Activated T-helper 1 cell treated with anti-CD3 and anti-CD28 coated beads, Interleukin-12 subunit alpha, Interleukin-12 subunit beta, Interleukin-2, Interleukin-4 antibody, amounts not matched to agents 30 ng/mL and 10 ng/mL and 1 ng/mL, durations not matched to agents 14 hours and 24 hours and 36 hours (primary cell): ENCODE measurements around the gene DOCK1. TPM values are rescaled to one million over a fixed set of nuclear protein-coding genes. Genes with fewer than 3 reads are reported as not detected.

Source experiments
- DNase-seq: peaks from one replicate; pipeline ENCODE4 v3.0.0; 2021; ENCODE audit warnings: low spot score
- H3K27ac Mint-ChIP-seq: one replicate; pipeline ENCODE4 v1.8.0; 2021; ENCODE audit warnings: mild to moderate bottlenecking, mixed read lengths
- H3K27me3 Mint-ChIP-seq: one replicate; pipeline ENCODE4 v1.8.0; 2022; ENCODE audit warnings: mild to moderate bottlenecking, moderate library complexity, mixed read lengths; ENCODE audit not compliant: insufficient read depth
- H3K36me3 Mint-ChIP-seq: one replicate; pipeline ENCODE4 v1.8.0; 2021; ENCODE audit warnings: low read depth, mixed read lengths
- H3K4me1 Mint-ChIP-seq: one replicate; pipeline ENCODE4 v1.8.0; 2021; ENCODE audit warnings: low read depth, mixed read lengths
- H3K4me3 Mint-ChIP-seq: one replicate; pipeline ENCODE4 v1.8.0; 2021; ENCODE audit warnings: mild to moderate bottlenecking, moderate library complexity, mixed read lengths
- H3K9me3 Mint-ChIP-seq: one replicate; pipeline ENCODE4 v1.8.0; 2021; ENCODE audit warnings: mixed read lengths
- intact Hi-C: fragments of 100-400 bp; cut with micrococcal nuclease; formaldehyde crosslinking; loops from one replicate; pipeline ENCODE4 v1.15.1; 2024
- total RNA-seq: library from RNA; stranded (reverse); gene quantifications from 2 replicates; pipeline ENCODE4 v1.2.3, GENCODE V29; 2022

Gene DOCK1
- total RNA-seq, 1 donor from 2014 or later: 0.75 TPM

DNA sequence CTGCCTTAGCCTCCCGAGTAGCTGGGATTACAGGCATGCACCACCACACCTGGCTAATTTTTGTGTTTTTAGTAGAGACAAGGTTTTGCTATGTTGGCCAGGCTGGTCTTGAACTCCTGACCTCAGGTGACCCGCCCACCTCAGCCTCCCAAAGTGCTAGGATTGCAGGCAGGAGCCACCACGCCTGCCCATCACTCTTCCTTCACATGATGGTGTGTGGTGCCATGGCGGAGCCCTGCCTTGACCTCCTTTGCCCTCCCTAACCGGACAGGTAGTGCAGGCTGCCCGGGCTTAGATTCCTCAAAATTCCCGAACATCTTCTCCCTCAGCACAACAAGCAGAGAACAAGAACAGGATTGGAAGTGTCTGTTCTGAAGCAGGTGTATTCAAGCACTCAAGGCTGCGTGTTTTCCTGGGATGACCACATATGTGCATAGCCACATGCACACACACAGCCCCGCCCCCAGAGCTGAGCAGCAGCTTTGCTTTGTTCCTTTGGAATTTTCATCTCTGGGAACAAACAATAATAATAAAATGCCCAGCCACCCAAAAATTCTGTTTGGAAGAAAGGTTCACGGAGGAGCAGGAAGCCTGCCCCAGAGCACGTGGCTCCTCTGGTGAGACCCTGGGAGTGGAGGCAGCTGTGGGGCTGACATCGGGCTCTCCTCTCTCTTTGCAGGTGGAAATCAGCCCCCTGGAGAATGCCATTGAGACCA lies 512.6 kb downstream of the DOCK1 start:
- Mint-ChIP-seq H3K36me3 (no peaks in the 10 kb centered on the region), H3K27me3 (no peaks in the 10 kb centered on the region), H3K27ac (no peak overlapping the region), H3K4me3 (no peak overlapping the region), H3K4me1 (no peaks in the 10 kb centered on the region), H3K9me3 (no peaks in the 10 kb centered on the region)
- intact Hi-C loops: no loop called here
- DNase-seq: no peak

DNA sequence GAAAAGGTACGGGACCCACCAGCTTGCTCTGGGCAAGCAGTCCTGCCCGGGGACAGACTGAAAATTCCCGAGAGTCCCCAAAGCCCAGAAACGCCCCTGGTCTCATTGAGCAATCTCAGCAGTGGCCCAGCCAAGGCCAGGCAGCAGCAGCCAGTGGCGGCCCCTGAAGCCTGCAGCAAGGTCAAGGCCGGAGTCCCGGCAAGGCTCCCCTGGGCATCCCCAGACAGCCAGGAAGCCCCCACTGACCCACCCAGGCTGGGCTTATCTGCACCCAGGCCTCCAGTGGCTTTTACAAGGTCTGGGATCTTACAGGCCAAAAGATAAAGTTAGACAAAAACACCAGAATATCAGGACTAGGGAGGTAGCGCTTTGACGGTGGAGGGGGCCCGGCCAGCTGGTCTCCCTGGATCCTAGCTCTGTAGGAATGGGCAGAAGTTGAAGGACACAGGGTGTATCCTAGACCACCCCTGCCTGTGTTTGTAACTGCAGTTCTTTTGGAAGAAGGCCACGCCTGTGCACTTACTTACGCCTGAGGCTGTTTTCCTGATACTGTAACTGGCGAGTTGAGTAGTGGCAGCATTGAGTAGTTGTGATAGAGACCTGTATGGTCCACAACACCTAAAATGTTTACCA lies 513.4 kb downstream of the DOCK1 start:
- H3K36me3 Mint-ChIP-seq: no peaks in the 10 kb centered on the region
- H3K9me3 Mint-ChIP-seq: no peaks in the 10 kb centered on the region
- no peaks in the 10 kb centered on the region for H3K4me1 Mint-ChIP-seq
- intact Hi-C loops: no loop called here
- no peak overlapping the region for H3K27ac Mint-ChIP-seq
- H3K4me3 Mint-ChIP-seq: no peak overlapping the region
- no peak for DNase-seq
- no peaks in the 10 kb centered on the region for H3K27me3 Mint-ChIP-seq

DNA sequence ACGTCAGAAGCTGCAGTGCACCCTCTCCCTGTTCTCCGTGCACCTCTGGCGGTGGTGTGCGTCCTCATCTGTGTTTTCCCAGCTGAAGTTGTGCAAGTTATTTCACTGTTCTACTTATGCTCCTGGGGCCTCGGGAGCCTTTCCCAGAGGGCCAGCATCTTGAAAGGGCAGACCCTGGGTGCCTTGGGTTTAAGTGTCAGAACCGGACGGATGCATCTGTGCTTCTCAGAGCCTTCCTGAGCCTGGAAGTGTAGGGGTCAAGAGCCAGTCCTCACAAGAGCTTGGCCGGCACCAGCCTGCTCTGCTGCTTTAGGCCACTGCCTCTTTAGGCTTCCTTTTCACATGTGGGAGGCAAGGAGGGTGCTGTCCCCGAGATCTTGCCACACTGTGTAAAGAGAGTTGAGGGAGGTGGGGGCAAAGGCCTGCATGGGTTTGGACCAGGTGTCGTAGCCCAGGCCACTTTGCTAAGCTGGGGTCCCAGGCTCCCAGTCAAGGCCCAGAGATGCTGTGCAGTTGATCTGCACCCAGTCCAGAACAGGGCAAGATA lies 515.0 kb downstream of the DOCK1 start:
- no peaks in the 10 kb centered on the region for H3K27me3 Mint-ChIP-seq

DNA sequence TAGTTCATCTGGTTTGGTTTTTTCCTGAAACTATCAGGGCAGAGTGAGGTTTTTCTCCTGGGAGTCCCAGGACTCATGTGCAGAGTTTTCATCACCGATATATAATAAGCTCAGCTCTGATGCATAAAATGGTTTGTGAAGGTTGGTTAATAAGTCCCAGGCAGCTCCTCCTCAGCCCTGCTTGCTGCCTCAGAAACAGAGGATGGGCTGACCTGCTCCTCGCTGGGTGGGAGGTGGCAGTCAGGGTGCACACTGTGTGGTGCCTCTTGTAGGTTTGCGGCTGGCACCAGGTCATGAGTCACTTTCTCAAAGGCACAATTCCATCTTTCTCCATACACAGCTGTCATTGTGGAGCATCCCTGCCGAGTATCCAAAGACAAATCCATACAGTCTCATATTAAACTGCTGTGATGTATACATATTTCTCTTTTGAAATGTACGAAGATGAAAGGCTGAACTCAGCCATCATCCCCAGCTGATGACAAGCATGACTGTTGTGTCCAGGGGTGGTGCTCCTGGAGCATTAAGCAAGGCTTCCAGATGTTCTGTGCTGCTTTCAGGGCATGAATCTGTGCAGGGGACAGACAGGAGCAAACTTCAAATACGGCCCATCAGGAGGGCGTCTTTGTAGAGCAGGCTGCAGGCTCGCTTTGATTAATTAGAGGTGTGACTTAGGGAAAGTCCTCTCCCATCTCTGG lies 518.1 kb downstream of the DOCK1 start:
- Mint-ChIP-seq H3K9me3 (no peaks in the 10 kb centered on the region), H3K4me1 (no peaks in the 10 kb centered on the region), H3K36me3 (no peaks in the 10 kb centered on the region), H3K4me3 (no peak overlapping the region), H3K27me3 (no peaks in the 10 kb centered on the region), H3K27ac (no peak overlapping the region)
- no peak for DNase-seq
- intact Hi-C loops: no loop called here

More for the DNA sequence above, 515.0 kb downstream of the DOCK1 start:
- Mint-ChIP-seq H3K9me3 (no peaks in the 10 kb centered on the region), H3K4me1 (no peaks in the 10 kb centered on the region), H3K4me3 (no peak overlapping the region), H3K36me3 (no peaks in the 10 kb centered on the region), H3K27ac (no peak overlapping the region)
- DNase-seq: no peak
- intact Hi-C loops: no loop called here

DNA sequence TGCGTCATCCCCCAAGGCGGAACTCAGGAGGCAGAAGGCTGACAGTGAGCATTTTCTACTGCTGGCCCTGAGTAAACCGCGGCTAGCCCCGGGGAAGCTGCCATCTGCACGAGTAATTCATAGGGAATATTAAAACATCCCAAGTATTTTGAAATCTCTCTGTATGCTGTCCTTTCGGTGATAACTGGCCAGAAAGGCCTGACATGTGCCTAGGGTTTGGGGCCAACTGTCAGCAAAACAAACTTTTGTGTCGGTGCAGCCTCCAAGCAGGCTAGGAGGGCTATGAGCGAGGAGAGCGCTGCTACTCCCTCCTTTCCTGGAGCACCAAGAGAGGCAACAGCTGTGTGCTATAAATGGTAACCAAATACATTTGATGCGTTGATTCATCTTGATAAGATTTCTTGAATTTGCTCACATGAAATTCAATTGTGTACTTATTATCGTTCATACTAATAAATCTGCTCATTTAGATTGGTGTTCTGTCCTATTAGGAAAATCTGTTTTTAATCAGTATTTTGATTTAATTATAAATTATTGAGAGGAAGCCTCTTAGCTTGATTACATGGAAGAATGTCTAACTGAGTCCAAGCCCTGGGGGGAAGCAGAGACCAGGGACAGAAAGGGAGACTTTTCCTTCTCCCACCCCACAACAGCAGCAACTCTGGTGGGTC lies 519.5 kb downstream of the DOCK1 start:
- intact Hi-C loops: no loop called here
- Mint-ChIP-seq H3K4me1 (no peaks in the 10 kb centered on the region), H3K27me3 (no peaks in the 10 kb centered on the region), H3K36me3 (no peaks in the 10 kb centered on the region), H3K9me3 (no peaks in the 10 kb centered on the region), H3K27ac (no peak overlapping the region), H3K4me3 (no peak overlapping the region)
- no peak for DNase-seq

DNA sequence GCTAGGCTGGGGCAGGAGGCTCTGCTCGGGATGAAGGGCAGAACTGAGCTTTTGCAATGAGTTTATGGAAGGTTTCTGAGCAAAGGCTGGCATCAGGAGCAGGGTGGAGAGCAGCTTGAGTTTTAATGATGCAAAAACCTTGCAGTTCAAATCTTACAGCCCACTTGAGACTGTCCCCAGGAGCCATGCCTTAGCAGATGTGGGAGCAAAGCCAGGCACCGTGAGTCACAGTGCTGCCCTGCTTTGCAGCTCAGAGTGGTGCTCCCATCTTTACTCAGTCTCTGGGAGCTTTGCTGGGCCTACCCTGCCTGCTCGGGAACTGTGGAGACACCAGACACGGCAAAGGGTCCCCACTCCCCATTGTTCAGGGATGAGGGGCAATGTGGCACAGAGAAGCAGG lies 521.5 kb downstream of the DOCK1 start:
- H3K4me1 Mint-ChIP-seq: no peaks in the 10 kb centered on the region

DNA sequence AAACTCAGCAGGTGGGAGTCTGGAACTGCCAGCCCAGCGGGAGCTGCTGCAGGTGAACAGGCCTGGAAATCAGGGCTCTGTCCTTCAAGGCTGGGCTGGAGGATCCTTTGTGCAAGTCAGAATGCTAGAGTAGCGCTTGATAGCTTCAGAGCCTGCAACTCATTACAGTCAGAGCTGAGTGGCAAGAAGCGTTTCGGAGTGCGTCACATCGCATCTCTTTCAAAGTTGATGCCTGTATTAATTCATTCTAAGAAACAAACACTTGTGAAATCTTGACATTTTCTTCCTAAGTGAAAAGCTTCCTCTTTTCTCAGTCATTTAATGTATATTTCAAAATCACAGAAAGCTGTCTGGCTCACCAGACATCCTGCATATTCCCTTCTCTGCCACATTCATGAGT lies 522.7 kb downstream of the DOCK1 start:
- Mint-ChIP-seq H3K9me3 (no peaks in the 10 kb centered on the region), H3K36me3 (no peaks in the 10 kb centered on the region), H3K27ac (no peak overlapping the region), H3K27me3 (no peaks in the 10 kb centered on the region), H3K4me3 (no peak overlapping the region), H3K4me1 (no peaks in the 10 kb centered on the region)
- intact Hi-C loops: no loop called here
- no peak for DNase-seq

More for the DNA sequence above, 521.5 kb downstream of the DOCK1 start:
- intact Hi-C loops: no loop called here
- Mint-ChIP-seq H3K4me3 (no peak overlapping the region), H3K27ac (no peak overlapping the region), H3K27me3 (no peaks in the 10 kb centered on the region), H3K36me3 (no peaks in the 10 kb centered on the region), H3K9me3 (no peaks in the 10 kb centered on the region)
- DNase-seq: no peak

DNA sequence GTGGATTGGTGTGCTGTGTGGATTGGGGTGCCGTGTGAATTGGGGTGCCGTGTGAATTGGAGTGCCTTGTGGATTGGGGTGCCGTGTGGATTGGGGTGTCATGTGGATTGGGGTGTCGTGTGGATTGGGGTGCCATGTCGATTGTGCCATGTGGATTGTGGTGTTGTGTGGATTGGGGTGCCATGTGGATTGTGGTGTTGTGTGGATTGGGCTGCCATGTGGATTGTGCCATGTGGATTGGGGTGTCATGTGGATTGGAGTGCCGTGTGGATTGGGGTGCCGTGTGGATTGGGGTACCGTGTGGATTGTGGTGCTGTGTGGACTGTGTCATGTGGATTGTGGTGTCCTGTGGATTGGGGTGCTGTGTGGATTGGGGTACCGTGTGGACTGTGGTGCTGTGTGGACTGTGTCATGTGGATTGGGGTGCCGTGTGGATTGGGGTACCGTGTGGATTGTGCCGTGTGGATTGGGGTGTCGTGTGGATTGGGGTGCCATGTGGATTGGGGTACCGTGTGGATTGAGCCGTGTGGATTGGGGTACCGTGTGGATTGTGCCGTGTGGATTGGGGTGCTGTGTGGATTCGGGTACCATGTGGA lies 523.3 kb downstream of the DOCK1 start:
- Mint-ChIP-seq H3K27me3 (no peaks in the 10 kb centered on the region), H3K27ac (no peak overlapping the region), H3K4me1 (no peaks in the 10 kb centered on the region), H3K36me3 (no peaks in the 10 kb centered on the region), H3K4me3 (no peak overlapping the region), H3K9me3 (no peaks in the 10 kb centered on the region)
- DNase-seq: no peak
- intact Hi-C loops: no loop called here

DNA sequence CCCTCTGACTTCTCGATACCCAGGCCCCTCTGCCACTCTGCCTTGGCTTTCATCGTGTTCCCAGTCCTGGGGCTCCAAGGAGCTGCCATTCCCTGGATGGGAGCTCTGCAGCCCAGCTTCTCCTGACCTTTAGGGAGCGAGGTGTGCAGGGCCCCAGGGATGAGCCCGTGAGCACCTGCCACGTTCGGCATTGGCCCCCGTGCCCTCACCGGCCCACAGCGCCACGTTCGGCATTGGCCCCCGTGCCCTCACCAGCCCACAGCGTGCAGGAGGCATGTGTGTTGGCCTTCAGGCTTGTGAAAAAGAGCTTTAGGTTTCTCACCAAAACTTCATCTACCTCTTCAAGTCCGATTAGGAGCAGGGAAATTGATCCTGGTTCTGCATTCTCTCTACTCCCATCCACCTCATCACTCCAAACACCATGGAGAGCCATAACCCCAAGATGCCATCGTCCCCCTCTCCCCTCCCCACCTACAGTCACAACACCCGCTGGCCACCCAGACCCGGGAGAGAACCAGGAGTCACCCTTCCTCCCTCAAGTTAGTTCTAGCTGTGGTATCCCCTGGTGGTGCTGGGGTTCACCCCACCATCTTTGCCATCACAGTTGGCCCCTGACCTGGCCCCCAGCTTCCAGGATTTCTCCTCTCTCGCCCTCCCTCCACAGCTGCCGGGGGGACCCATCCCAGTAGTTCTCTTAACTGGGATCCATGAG lies 524.5 kb downstream of the DOCK1 start:
- H3K4me3 Mint-ChIP-seq: no peak overlapping the region
- no peak for DNase-seq
- no peak overlapping the region for H3K27ac Mint-ChIP-seq
- no peaks in the 10 kb centered on the region for H3K36me3 Mint-ChIP-seq
- no peaks in the 10 kb centered on the region for H3K27me3 Mint-ChIP-seq
- H3K9me3 Mint-ChIP-seq: no peaks in the 10 kb centered on the region
- no peaks in the 10 kb centered on the region for H3K4me1 Mint-ChIP-seq
- intact Hi-C loops: no loop called here

DNA sequence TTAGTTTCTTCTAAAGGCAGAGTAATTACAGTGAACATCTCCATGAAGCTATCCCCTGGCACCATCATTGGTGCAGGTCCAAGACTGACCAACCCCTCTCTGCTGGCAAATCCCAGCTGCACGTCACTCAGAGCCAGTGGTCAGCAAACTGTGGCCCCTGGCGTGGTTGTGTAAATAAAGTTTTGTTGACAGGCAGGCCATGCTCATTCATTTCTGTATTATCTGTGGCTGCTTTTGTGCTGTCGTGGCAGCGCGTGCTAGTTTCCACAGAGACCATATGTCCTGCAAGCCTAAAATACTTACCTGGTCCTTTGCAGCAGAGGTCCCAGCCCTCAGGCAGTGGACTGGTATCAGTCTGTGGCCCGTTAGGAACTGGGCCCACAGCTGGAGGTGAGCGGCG lies 526.3 kb downstream of the DOCK1 start:
- Mint-ChIP-seq H3K27me3 (no peaks in the 10 kb centered on the region), H3K4me3 (no peak overlapping the region), H3K27ac (no peak overlapping the region), H3K4me1 (no peaks in the 10 kb centered on the region), H3K36me3 (no peaks in the 10 kb centered on the region), H3K9me3 (no peaks in the 10 kb centered on the region)
- DNase-seq: no peak
- intact Hi-C loops: no loop called here

DNA sequence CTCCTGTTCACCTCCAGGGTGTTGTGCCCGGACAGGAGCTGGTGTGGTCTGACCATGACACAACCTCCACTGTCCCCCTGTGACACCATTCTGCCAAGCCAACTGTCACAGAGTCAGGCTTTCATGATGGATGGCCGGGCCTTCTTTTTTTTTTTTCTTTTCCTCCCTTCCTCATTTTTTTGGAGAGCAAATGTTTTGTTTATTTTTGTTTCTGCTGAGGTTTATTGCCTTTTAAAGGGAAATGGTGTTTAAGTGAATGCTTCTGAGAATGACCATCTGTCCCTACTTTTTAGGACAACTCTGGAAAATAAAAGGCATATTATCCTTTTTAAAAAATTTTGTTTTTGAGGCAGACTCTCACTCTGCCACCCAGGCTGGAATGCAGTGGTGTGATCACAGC lies 528.8 kb downstream of the DOCK1 start:
- H3K36me3 Mint-ChIP-seq: no peaks in the 10 kb centered on the region

DNA sequence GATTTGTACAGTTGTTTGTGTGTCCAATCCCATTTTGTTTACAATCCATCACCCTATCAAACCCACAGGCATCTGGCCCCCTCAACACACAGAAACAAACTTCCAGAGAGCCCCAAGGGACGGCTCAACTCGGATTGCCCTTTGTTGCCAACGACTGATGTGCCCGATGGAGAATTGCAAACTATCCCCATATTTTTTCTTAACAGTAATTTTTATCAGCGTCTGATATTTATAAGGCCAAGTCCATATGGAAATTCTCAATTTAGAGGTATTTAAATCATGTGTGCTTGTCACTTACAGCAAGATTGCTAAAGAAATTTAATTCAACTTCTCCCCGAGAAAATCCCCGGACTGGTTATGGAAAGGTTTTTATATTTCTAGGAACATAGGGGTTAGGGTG lies 530.0 kb downstream of the DOCK1 start:
- Mint-ChIP-seq H3K4me1 (no peaks in the 10 kb centered on the region), H3K27me3 (no peaks in the 10 kb centered on the region), H3K27ac (no peak overlapping the region), H3K4me3 (no peak overlapping the region), H3K9me3 (no peaks in the 10 kb centered on the region), H3K36me3 (no peaks in the 10 kb centered on the region)
- intact Hi-C loops: no loop called here
- no peak for DNase-seq

More for the DNA sequence above, 528.8 kb downstream of the DOCK1 start:
- H3K4me3 Mint-ChIP-seq: no peak overlapping the region
- H3K27ac Mint-ChIP-seq: no peak overlapping the region
- H3K9me3 Mint-ChIP-seq: no peaks in the 10 kb centered on the region
- intact Hi-C loops: no loop called here
- no peak for DNase-seq
- H3K4me1 Mint-ChIP-seq: no peaks in the 10 kb centered on the region
- no peaks in the 10 kb centered on the region for H3K27me3 Mint-ChIP-seq
